GM23248 (cell line): ENCODE data around the gene SENP8.

Source experiments
- EZH2 ChIP-seq: fragments of 200-600 bp; sonication (generic); IDR thresholded peaks from 2 replicates; pipeline ENCODE4 v1.6.1; 2018; ENCODE audit warnings: antibody characterized with exemption, mild to moderate bottlenecking; ENCODE audit not compliant: insufficient read depth, poor library complexity, severe bottlenecking
- EZH2phosphoT487 ChIP-seq: fragments of 200-600 bp; sonication (generic); IDR thresholded peaks from 2 replicates; pipeline ENCODE4 v1.6.1; 2018; ENCODE audit warnings: antibody characterized with exemption, moderate library complexity, mild to moderate bottlenecking, low read depth; ENCODE audit not compliant: insufficient read depth

DNA sequence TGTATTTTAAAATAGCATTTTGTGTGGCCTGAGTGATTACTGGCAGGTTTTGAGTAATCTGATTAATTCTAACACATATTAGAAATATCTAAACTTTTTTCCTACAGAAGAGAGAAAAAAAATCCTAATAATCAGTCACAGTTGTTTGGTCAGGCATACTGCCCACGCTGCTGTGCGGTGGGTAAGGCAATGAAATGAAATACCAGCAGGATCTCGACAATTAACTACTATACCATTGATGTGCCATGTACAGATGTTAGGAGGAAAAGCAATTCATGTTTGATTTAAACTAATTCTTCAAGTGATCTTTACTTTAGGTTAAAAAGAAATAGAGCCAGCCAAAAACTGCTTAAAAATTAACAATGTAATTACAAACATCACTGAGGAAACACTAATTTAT lies 74.2 kb downstream of the SENP8 start:
- no peak for TF ChIP-seq EZH2
- no peak for TF ChIP-seq EZH2phosphoT487
